ENCODE measurements around the gene CTNND1. TPM values are rescaled to one million over a fixed set of nuclear protein-coding genes. Genes with fewer than 3 reads are reported as not detected.

CTNND1 gene
- total and polyA plus RNA-seq, 9 of the 15 experiments (the other 6 are each of a cell fraction or from before 2014, with no cell fraction given): 11.1 to 74.0 (median 43.3) TPM

- Histone ChIP-seq H3K4me1 (replicated peaks in 1 of 2; ENCODE audit: control insufficient read depth in 2 of 2, insufficient read depth in 2 of 2, low read length in 2 of 2) (peaks cover 6 to 11% of the 10 kb centered on the region in 2 experiments), H2AFZ (ENCODE audit: low read depth, low read length) (no peak overlapping the region), H3K27ac (ENCODE audit: extremely low read depth, low read depth, low read length) (0 out of 3 replicates have a peak overlapping the region, but pooled peaks have one; percentile 2), H3K79me2 (ENCODE audit: control insufficient read depth, insufficient read depth, low read length) (peaks cover 71% of the 10 kb centered on the region), H3K36me3 (ENCODE audit: control insufficient read depth, insufficient read depth, low read length) (peaks cover 29% of the 10 kb centered on the region), H3K9me3 (replicated peaks; ENCODE audit: control insufficient read depth, insufficient read depth, low read depth, low read length) (no peaks in the 10 kb centered on the region), H3K4me3 (no peak overlapping the region), H3K9ac (ENCODE audit: insufficient read depth in 1 of 2, low read depth in 2 of 2, low read length in 2 of 2) (0 out of 4 replicates have a peak overlapping the region, but pooled peaks of 1 of the 2 experiments have one; percentile 31), H4K20me1 (replicated peaks; ENCODE audit: control insufficient read depth, insufficient read depth, low read length) (no peaks in the 10 kb centered on the region), H3K27me3 (ENCODE audit: control insufficient read depth in 2 of 2, insufficient read depth in 2 of 2, low read length in 2 of 2) (no peaks in the 10 kb centered on the region), H3K4me2 (ENCODE audit: insufficient read depth, low read length) (no peak overlapping the region), H3K9me1 (ENCODE audit: control insufficient read depth, insufficient read depth, low read length) (no peaks in the 10 kb centered on the region)
- CTCF ChIA-PET (ENCODE audit: low intra/inter-chr PET ratio): interaction anchor here (0.7 kb wide), 1 partner anchor 12 kb away, joined by 3 read pairs; no protein-coding TSS in a partner anchor
- WGBS (ENCODE audit: insufficient coverage, low coverage, missing lambda C conversion rate): 84% methylated on average over 20 of the region's 22 CpGs
- peak; percentile 44 for FAIRE-seq
- POLR2A ChIA-PET: interaction anchor here (0.5 to 1.8 kb wide), 3 partner anchors 9 to 93 kb away, joined by 3 to 6 read pairs (median 5); no protein-coding TSS in a partner anchor
- no peak for ATAC-seq
- no TSS peak for BruUV-seq (replicated peaks)
- DNase-seq (ENCODE audit: extremely low read depth in 1 of 4, low spot score in 3 of 4): no peak
- intact Hi-C loops (cut with micrococcal nuclease) (loop anchor here (10.0 kb wide), 1 partner anchor 447 kb away; no protein-coding TSS in a partner anchor), in situ Hi-C loops (cut with MboI) (loop anchor here (5.0 kb wide), 1 partner anchor 44 kb away; no protein-coding TSS in a partner anchor)
- TF ChIP-seq TCF3 (CRISPR knock-in tag; IDR thresholded peaks at IDR 0.05) (peak; percentile 23; the same call in 1 of the 2 replicates), CBFB (CRISPR knock-in tag; IDR thresholded peaks at IDR 0.05) (no peak), SPI1 (IDR thresholded peaks at IDR 0.05; ENCODE audit: borderline replicate concordance, low read depth, low read length) (peak; percentile 83), NR2C1 (IDR thresholded peaks at IDR 0.05) (no peak), NR2C1 (tag; IDR thresholded peaks at IDR 0.05) (no peak), PTRF (tag; IDR thresholded peaks at IDR 0.05) (no peak), ZBTB33 (CRISPR knock-in tag; IDR thresholded peaks at IDR 0.05) (peak; percentile 57; the same call in 1 of the 2 replicates)
Observed at GRCh38 chr11:57791321-57792059, 29.9 kb downstream of the CTNND1 start.

Data from K562 (cell line).